ENCODE data around the gene GIMAP1. TPM values are rescaled to one million over a fixed set of nuclear protein-coding genes. Genes with fewer than 3 reads are reported as not detected.

Gene GIMAP1
- total RNA-seq, 1 donor from 2014 or later, result not detected

DNA sequence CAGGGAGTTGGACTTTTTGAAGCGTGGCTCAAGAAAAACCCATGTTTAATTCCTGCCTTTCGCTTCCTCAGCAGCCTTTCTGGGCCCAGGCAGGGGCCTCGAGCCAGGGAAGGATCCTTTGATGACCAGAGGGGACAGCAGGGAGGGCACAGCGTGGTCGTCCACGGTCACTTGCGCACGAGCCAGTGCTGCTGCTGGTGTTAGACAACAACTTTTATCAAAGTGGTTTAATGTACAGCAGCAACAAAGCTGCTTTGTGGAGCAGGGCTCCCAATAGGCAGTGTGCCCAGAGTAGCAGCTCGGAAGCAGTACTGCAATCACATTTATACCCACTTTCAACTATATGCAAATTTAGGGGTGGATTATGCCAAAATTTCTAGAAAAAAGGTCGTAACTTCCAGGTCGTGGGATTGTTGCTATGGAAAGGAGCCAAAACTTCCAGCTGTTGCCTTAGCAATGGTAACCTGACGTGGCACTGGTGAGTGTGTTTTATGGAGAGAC, 6.1 kb downstream of the GIMAP1 start:
- no peak for DNase-seq (ENCODE audit: low read depth)

DNA sequence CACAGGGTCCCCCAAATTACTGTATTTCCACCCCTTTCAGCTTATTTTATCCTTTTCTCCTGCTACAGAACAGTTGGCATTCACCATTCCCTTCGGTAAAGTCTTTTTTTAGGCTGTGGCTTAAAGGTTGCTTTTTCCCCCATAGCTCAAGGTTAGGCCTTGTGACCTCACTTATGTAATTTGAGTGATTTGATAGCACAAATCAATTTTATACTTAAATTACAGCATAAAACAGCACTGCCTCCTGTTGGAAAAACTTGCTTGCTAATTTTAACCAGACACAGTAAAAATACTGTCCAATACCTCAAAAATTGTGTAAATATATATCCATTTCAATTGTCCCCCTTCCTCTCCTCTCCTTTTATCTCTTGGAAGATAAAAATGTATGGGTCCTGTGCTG, 7.1 kb downstream of the GIMAP1 start:
- DNase-seq (ENCODE audit: low read depth), result no peak

- peak; percentile 1 for DNase-seq (ENCODE audit: low read depth)
Observed at GRCh38 chr7:150727381-150727780, 11.0 kb downstream of the GIMAP1 start.

GRCh38 chr7:150728011-150728410, 11.6 kb downstream of the GIMAP1 start:
- no peak for DNase-seq (ENCODE audit: low read depth)

- DNase-seq (ENCODE audit: low read depth), result no peak
Observed at GRCh38 chr7:150728609-150729008, 12.2 kb downstream of the GIMAP1 start.

DNA sequence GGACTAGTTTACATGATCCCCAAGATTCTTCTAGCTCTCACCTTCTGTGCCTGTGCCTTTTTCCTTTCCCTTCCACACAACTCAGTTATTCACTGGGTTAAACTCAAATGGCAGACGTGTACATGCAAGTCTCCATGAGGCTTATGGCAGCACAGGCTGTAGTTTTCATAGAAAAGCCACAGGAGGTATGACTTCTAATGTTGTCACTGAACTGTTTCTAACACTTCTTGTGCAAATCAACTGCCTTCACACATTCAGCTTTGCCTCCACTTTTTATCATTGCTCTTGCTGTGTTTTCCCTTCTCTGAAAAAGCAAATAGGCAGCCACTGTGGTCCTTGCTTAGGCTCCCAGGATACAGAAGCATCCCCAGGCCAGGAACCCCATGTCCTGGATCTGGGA, 15.5 kb downstream of the GIMAP1 start:
- no peak for DNase-seq (ENCODE audit: low read depth)

- DNase-seq (ENCODE audit: low read depth), result no peak
Observed at GRCh38 chr7:150732786-150733481, 16.5 kb downstream of the GIMAP1 start.

DNA sequence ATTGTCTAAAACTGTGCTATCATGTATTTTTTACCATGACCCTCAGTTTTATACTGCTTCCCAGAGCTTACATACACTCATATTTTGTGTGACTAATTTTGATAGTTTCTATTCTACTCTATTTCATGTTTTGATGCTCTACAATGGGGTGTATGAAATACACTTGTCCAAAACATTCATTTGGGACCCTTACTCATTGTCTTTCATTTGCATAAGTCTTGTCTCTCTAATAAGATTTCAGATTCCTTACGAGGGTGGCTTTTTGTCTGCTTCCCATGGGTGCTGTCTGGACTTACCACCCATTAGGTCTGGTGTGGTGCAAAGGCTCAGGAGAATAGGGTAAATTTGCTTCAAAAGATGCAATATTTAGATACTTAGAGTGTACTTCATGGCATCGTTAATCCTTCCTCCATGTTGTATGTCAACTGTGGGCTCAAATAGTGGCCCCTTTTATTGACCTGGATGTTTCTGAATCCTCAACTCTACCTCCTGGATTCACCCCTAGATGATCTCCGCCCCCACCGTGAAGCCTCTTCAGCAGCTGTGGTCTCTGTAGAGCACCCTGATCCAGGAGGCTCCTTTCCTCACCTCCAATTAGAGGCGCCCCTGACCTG, 17.2 kb downstream of the GIMAP1 start:
- no peak for DNase-seq (ENCODE audit: low read depth)

DNA sequence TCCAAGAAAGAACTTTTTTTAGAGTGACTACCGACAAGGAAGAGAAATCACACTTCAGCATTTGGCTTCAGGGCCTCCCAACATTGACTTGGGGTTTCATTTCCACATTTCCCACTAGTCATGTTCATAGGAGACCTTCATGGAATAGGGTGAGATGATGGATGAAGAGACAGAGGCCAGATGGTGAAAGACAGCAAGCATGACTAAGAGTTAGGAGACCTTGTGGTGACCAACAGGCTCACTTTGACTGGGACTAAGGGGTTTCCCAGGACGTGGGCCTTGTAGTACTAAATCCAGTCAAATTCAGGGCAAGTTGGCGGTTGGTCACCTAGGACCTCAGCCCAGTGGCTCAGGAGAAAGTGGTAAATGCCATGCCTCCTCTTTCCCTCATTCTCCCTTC, 17.8 kb downstream of the GIMAP1 start:
- DNase-seq (ENCODE audit: low read depth), result no peak

- DNase-seq (ENCODE audit: low read depth), result no peak
Observed at GRCh38 chr7:150735596-150736358, 19.4 kb downstream of the GIMAP1 start.

DNA sequence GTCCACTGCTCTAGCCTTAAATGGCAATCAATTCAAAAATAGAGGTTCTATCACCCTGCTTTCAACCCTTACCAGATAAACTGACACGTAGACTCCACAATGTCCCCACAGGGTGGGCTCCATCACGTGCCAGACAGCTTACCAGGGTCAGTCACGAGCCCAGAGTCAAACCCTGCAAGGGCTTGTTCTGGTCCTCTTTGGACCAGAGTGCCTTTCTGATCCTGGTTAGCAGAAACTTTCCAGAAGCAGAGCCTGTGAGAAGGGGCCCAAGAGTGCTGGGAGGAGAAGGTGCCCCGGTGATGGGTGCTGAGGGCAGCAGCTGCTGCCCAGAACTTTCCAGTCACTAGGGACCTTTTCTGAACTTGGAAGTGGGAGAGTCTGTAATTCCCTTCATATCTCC, 20.5 kb downstream of the GIMAP1 start:
- DNase-seq (ENCODE audit: low read depth), result no peak

DNA sequence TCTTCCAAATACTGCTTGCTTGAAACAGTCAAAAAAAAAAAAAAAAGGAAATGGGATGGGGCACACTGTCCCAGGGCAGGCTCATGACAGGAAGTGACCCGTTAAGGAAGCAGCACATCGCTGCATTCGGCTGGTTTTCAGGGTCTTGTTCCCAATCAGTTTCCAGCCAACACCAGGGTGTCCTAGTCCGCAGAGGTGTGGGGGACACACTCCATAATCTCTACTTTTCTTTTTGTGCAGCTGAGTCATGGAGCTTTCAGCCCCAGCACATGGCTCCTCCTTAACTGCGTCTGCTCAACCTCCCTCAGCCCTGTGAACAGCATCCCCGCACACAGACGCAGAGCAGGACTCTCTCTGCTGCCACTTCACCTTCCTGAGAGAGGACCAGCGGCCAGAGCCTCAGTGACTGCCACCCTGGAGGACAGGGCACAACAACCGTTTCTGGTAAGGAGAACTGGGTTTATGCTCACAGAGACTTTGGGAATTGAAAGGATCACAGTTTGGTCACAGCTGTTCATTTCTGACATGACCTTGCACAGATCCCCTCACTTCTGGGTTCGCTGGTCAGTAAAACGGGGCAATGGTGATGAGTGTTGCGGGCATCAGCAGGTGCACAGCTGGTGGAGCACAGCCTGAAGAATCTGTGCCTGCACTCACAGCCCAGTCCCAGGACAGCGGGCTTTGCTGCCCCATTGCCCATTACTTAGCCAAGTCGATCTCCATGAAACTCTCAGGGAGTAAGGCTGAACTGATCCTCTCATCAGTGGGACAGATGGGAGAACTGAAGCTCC, 21.0 kb downstream of the GIMAP1 start, which contains the start of gene GIMAP5:
Gene GIMAP5, plus strand, starts transcription at position 154 of the 791 bp plus-strand sequence. CDS start 3,467 bp downstream, outside the sequence.
- DNase-seq (ENCODE audit: low read depth), result no peak

DNA sequence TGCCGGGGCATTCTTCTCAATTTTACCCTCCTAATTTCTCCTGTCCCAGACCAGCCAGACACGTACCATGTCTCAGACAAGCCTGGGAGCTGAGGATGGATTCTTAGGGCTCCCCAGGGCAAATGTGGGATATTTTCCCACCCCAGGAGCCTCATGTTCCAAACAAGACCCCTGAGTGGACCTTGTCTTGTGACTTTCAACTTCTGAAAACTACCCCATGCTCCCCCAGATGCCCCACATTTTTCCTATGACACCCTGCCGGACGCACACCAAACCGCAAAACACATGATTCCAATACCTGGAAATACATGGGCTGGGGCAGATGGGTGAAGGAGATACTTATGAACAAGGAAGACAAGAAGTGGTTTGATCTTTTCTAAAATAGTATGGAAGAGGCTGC, 21.7 kb downstream of the GIMAP1 start:
- no peak for DNase-seq (ENCODE audit: low read depth)

GRCh38 chr7:150738591-150739001, 22.2 kb downstream of the GIMAP1 start:
- peak; percentile 1 for DNase-seq (ENCODE audit: low read depth)

DNA sequence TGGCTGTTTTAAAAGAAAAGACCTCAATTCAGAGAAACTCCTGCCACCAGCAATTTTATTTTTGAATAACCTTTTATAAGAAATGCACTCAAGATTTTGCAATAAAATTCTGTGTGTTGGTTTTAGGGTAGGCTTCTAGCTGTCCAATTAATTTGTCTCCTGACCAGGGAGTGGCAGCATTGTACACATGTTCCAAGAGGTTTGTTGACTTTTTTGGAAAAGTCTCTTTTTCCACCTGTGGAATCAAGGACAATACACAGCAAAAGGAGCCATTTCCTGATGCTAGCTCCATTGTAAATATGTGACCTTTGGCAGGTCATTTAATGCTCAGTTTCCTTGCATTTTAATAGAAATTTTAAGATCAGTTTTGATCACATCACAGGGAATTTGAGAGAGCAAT, 22.6 kb downstream of the GIMAP1 start:
- DNase-seq (ENCODE audit: low read depth), result no peak

DNA sequence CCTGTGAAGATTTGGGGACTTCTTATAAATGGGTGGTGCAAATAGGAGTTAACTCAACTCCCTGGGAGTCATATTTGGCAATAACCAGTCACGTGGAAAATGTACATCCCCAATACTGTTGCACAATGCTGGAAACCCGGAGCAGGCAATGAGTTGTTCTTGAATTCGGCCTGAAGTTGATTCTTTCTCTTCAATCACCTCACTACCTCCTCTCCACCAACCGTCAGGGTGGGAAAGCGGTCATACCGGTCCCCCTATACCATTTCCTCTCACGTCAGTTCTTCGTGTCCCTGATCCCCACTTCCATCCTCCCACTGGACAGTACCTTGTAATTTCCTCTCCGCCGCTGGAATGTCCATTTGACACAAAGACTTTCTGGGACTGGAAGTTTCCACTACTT, 23.6 kb downstream of the GIMAP1 start:
- no peak for DNase-seq (ENCODE audit: low read depth)

DNA sequence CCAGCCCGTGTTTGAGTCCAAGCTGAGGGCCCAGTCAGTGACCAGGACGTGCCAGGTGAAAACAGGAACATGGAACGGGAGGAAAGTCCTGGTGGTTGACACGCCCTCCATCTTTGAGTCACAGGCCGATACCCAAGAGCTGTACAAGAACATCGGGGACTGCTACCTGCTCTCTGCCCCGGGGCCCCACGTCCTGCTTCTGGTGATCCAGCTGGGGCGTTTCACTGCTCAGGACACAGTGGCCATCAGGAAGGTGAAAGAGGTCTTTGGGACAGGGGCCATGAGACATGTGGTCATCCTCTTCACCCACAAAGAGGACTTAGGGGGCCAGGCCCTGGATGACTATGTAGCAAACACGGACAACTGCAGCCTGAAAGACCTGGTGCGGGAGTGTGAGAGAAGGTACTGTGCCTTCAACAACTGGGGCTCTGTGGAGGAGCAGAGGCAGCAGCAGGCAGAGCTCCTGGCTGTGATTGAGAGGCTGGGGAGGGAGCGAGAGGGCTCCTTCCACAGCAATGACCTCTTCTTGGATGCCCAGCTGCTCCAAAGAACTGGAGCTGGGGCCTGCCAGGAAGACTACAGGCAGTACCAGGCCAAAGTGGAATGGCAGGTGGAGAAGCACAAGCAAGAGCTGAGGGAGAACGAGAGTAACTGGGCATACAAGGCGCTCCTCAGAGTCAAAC, 26.0 kb downstream of the GIMAP1 start:
- DNase-seq (ENCODE audit: low read depth), result no peak

DNA sequence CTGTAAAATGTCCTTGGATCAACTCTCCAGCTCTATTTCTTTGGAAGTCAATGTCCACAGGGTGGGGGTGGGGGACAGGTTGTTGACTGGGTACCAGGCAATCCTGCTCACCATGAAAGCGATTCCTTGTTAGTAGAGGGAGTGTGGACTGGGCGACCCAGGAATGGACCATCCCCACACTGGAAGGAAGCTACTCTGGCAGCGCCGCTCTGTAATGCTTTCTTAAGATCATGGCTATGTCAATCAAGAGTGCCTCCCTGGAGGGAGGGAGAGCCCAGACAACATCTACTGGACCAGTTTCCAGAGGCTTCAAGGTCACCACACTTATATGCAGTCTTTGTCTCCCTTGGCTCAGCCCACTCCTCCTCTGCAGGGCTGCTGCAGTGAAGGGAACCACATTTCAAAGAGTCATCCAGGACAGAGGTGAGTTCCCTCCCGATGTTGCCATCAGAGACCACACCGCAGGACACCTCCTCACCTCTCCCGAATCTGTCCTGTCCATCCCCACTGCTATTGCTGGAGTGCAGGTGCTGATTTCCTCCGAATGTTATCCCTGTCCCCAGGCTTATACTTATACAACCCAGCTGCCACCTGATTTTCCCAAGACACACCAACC, 27.7 kb downstream of the GIMAP1 start:
- no peak for DNase-seq (ENCODE audit: low read depth)

- no peak for DNase-seq (ENCODE audit: low read depth)
Observed at GRCh38 chr7:150745086-150745485, 28.7 kb downstream of the GIMAP1 start.

GRCh38 chr7:150745876-150746275, 29.5 kb downstream of the GIMAP1 start:
- no peak for DNase-seq (ENCODE audit: low read depth)

DNA sequence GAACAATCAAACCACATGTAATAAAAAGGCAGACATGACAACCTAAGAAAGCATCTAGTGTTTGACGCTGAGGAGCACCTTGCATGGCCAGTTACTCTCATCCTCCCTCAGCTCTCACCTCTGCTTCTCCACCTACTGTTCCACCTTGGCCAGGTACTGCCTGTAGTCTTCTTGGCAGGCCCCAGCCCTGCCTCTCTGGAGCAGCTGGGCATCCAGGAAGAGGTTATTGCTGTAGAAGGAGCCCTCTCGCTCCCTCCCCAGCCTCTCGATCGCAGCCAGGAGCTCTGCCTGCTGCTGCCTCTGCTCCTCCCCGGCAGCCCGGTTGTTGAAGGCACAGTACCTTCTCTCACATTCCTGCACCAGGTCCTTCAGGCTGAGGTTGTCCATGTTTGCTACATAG, 30.5 kb downstream of the GIMAP1 start:
- no peak for DNase-seq (ENCODE audit: low read depth)
